NCI-H1092 (cell line): ENCODE data around the gene PPP1R9B.

Experiments
- DNase-seq: peaks from one replicate; lab custom pipeline; 2025; lab: John Stamatoyannopoulos, UW

Gene PPP1R9B

GRCh38 chr17:50187751-50188530 lies 37.5 kb upstream of the PPP1R9B start:
- no peak for DNase-seq

GRCh38 chr17:50187394-50187725 lies 36.9 kb upstream of the PPP1R9B start:
- DNase-seq, result no peak

GRCh38 chr17:50186661-50187393 lies 36.4 kb upstream of the PPP1R9B start:
- DNase-seq, result no peak

- DNase-seq, result no peak
Measured at GRCh38 chr17:50185631-50186471, 35.4 kb upstream of the PPP1R9B start.

- no peak for DNase-seq
Measured at GRCh38 chr17:50184611-50185398, 34.3 kb upstream of the PPP1R9B start.

- DNase-seq, result no peak
Measured at GRCh38 chr17:50184064-50184463, 33.6 kb upstream of the PPP1R9B start.

- no peak for DNase-seq
Measured at GRCh38 chr17:50183421-50183994, 33.0 kb upstream of the PPP1R9B start.

GRCh38 chr17:50182783-50183420 lies 32.4 kb upstream of the PPP1R9B start:
- no peak for DNase-seq

GRCh38 chr17:50181591-50182560 lies 31.4 kb upstream of the PPP1R9B start:
- no peak for DNase-seq

- DNase-seq, result no peak
Measured at GRCh38 chr17:50181144-50181543, 30.7 kb upstream of the PPP1R9B start.

- no peak for DNase-seq
Measured at GRCh38 chr17:50180620-50181019, 30.1 kb upstream of the PPP1R9B start.

- no peak for DNase-seq
Measured at GRCh38 chr17:50180111-50180510, 29.6 kb upstream of the PPP1R9B start.

GRCh38 chr17:50177983-50178834 lies 27.7 kb upstream of the PPP1R9B start:
- DNase-seq, result no peak

GRCh38 chr17:50177476-50177875 lies 27.0 kb upstream of the PPP1R9B start:
- DNase-seq, result no peak

- DNase-seq, result no peak
Measured at GRCh38 chr17:50176559-50177357, 26.3 kb upstream of the PPP1R9B start.

- no peak for DNase-seq
Measured at GRCh38 chr17:50175035-50175807, 24.7 kb upstream of the PPP1R9B start.

GRCh38 chr17:50174444-50174843 lies 24.0 kb upstream of the PPP1R9B start:
- DNase-seq, result no peak
